CD14-positive monocyte (primary cell): ENCODE measurements around the gene GRIK3. TPM values are rescaled to one million over a fixed set of nuclear protein-coding genes. Genes with fewer than 3 reads are reported as not detected.

Source experiments
- DNase-seq, 3 donors: peaks; one replicate each; pipeline ENCODE4 v3.0.0-alpha.2; 2011 to 2022
- H2AFZ ChIP-seq: 2 replicates; pipeline ENCODE4 v1.6.0; 2012; ENCODE audit warnings: mild to moderate bottlenecking, low read depth, low read length, inconsistent platforms; ENCODE audit not compliant: insufficient read depth, poor library complexity, severe bottlenecking
- H3K27ac ChIP-seq, 2 donors: 1 replicate in 1 of 2; 2 replicates in 1 of 2; pipeline ENCODE4 v1.5.1; 2012 to 2013; ENCODE audit warnings: low read length in 2 of 2, control low read depth in 1 of 2, inconsistent platforms in 1 of 2, low read depth in 1 of 2, mild to moderate bottlenecking in 1 of 2
- H3K27me3 ChIP-seq, 2 donors: one replicate each; pipeline versions ENCODE4 v1.6.0 to v1.6.1; 2011 to 2013; ENCODE audit warnings: low read length in 2 of 2; ENCODE audit not compliant: control insufficient read depth in 2 of 2, insufficient read depth in 2 of 2
- H3K36me3 ChIP-seq, 2 donors: replicated peaks in 1 of 2; 1 replicate in 1 of 2; 2 replicates in 1 of 2; pipeline versions ENCODE4 v1.5.1 to v1.6.1; 2012 to 2013; ENCODE audit warnings: low read length in 2 of 2, control low read depth in 1 of 2, inconsistent platforms in 1 of 2, mild to moderate bottlenecking in 1 of 2; ENCODE audit not compliant: insufficient read depth in 2 of 2, control insufficient read depth in 1 of 2
- H3K4me1 ChIP-seq, 2 donors: 1 replicate in 1 of 2; 2 replicates in 1 of 2; pipeline versions ENCODE4 v1.5.1 to v1.6.1; 2012 to 2013; ENCODE audit warnings: low read length in 2 of 2, control low read depth in 1 of 2, inconsistent platforms in 1 of 2, mild to moderate bottlenecking in 1 of 2, moderate library complexity in 1 of 2; ENCODE audit not compliant: insufficient read depth in 2 of 2, control insufficient read depth in 1 of 2
- H3K4me2 ChIP-seq: replicated peaks from 2 replicates; pipeline ENCODE3; 2012; ENCODE audit warnings: low read length, moderate library complexity, mild to moderate bottlenecking; ENCODE audit not compliant: poor library complexity, severe bottlenecking; ENCODE audit errors: extremely low read depth
- H3K4me3 ChIP-seq, 3 experiments: fragments of 200-600 bp in 1 of 3; sonication (generic) in 1 of 3; replicated peaks in 1 of 3; 1 replicate in 2 of 3; 2 replicates in 1 of 3; pipeline ENCODE4 v1.5.1; 2011 to 2013; ENCODE audit warnings: low read length in 3 of 3, mild to moderate bottlenecking in 3 of 3, control low read depth in 2 of 3, low read depth in 2 of 3, inconsistent platforms in 1 of 3, moderate library complexity in 1 of 3
- H3K79me2 ChIP-seq: 2 replicates; pipeline ENCODE4 v1.6.0; 2012; ENCODE audit warnings: mild to moderate bottlenecking, control low read depth, inconsistent platforms, low read length, moderate library complexity; ENCODE audit not compliant: insufficient read depth
- H3K9ac ChIP-seq: 2 replicates; pipeline ENCODE4 v1.6.0; 2017; ENCODE audit warnings: low read length, mild to moderate bottlenecking; ENCODE audit not compliant: insufficient read depth, poor library complexity, severe bottlenecking
- H3K9me3 ChIP-seq, 2 donors: replicated peaks in 1 of 2; 1 replicate in 1 of 2; 2 replicates in 1 of 2; pipeline versions ENCODE4 v1.5.1 to v1.6.1; 2012 to 2013; ENCODE audit warnings: low read length in 2 of 2, control low read depth in 1 of 2; ENCODE audit not compliant: control insufficient read depth in 1 of 2, insufficient read depth in 1 of 2
- H4K20me1 ChIP-seq: 2 replicates; pipeline ENCODE4 v1.6.0; 2012; ENCODE audit warnings: mild to moderate bottlenecking, low read length, control low read depth, moderate library complexity; ENCODE audit not compliant: insufficient read depth
- H3K27ac Mint-ChIP-seq, 7 donors: one replicate each; pipeline ENCODE4 v1.8.0; 2020; ENCODE audit warnings: mild to moderate bottlenecking in 7 of 7, mixed read lengths in 7 of 7, moderate library complexity in 6 of 7, inconsistent platforms in 2 of 7
- H3K27me3 Mint-ChIP-seq, 3 donors: one replicate each; pipeline ENCODE4 v1.8.0; 2021 to 2022; ENCODE audit warnings: low read depth in 3 of 3, mild to moderate bottlenecking in 3 of 3, mixed read lengths in 3 of 3, moderate library complexity in 3 of 3, inconsistent platforms in 1 of 3
- H3K36me3 Mint-ChIP-seq, 2 donors: one replicate each; pipeline ENCODE4 v1.8.0; 2020; ENCODE audit warnings: mixed read lengths in 2 of 2, inconsistent platforms in 1 of 2, mild to moderate bottlenecking in 1 of 2
- H3K4me1 Mint-ChIP-seq: one replicate; pipeline ENCODE4 v1.8.0; 2020; ENCODE audit warnings: mild to moderate bottlenecking, mixed read lengths
- H3K4me3 Mint-ChIP-seq, 2 donors: one replicate each; pipeline ENCODE4 v1.8.0; 2020; ENCODE audit warnings: mild to moderate bottlenecking in 2 of 2, mixed read lengths in 2 of 2, moderate library complexity in 1 of 2
- H3K9me3 Mint-ChIP-seq, 7 donors: one replicate each; pipeline ENCODE4 v1.8.0; 2020 to 2022; ENCODE audit warnings: mixed read lengths in 7 of 7, mild to moderate bottlenecking in 6 of 7, moderate library complexity in 6 of 7, inconsistent platforms in 2 of 7
- WGBS: methylation state at CpG from one replicate; pipeline ENCODE4 v1.1.5; 2013; ENCODE audit warnings: missing lambda C conversion rate; ENCODE audit not compliant: insufficient coverage; 5-methylcytosine and 5-hydroxymethylcytosine counted together
- intact Hi-C, 2 donors: fragments of 100-400 bp; cut with micrococcal nuclease; formaldehyde crosslinking; loops; one replicate each; pipeline versions ENCODE4 v1.15.0 to v1.15.1; 2023
- polyA plus RNA-seq, 3 donors: library from polyadenylated mRNA; depleted of rRNA in 1 of 3; unstranded in 2 of 3; stranded (reverse) in 1 of 3; fragments of 300-500 nt in 2 of 3; fragments of >200 nt in 1 of 3; fragmentation: Illumina TruSeq in 2 of 3; gene quantifications; 1 replicate in 2 of 3; 2 replicates in 1 of 3; pipeline ENCODE4 v1.2.3, GENCODE V29; 2012 to 2021
- TF ChIP-seq, protein P1 (sequence below): fragments of 200-600 bp; IDR thresholded peaks from one replicate; pipeline ENCODE4 v1.8.0; 2022; ENCODE audit warnings: antibody characterized with exemption, mild to moderate bottlenecking

GRIK3 gene
- polyA plus RNA-seq, 3 donors = not detected

GRCh38 chr1:36762174-36762573 lies 272.1 kb downstream of the GRIK3 start:
- Histone ChIP-seq H3K27me3 (no peaks in the 10 kb centered on the region), H3K4me1 (no peaks in the 10 kb centered on the region), H3K4me3 (no peak overlapping the region), H3K36me3 (no peaks in the 10 kb centered on the region), H3K9ac (no peak overlapping the region), H3K79me2 (no peaks in the 10 kb centered on the region), H4K20me1 (no peaks in the 10 kb centered on the region), H2AFZ (no peak overlapping the region), H3K27ac (no peak overlapping the region), H3K9me3 (peaks cover 0 to 3% of the 10 kb centered on the region in 2 donors), H3K4me2 (no peak overlapping the region)
- Mint-ChIP-seq H3K27me3 (peaks cover 0 to 3% (median 3%) of the 10 kb centered on the region in 3 donors), H3K4me1 (no peaks in the 10 kb centered on the region), H3K27ac (no peak overlapping the region), H3K9me3 (peaks cover 0 to 6% (median 3%) of the 10 kb centered on the region in 7 donors), H3K4me3 (no peak overlapping the region), H3K36me3 (no peaks in the 10 kb centered on the region)
- intact Hi-C loops = no loop called here
- TF ChIP-seq, protein P1, sequence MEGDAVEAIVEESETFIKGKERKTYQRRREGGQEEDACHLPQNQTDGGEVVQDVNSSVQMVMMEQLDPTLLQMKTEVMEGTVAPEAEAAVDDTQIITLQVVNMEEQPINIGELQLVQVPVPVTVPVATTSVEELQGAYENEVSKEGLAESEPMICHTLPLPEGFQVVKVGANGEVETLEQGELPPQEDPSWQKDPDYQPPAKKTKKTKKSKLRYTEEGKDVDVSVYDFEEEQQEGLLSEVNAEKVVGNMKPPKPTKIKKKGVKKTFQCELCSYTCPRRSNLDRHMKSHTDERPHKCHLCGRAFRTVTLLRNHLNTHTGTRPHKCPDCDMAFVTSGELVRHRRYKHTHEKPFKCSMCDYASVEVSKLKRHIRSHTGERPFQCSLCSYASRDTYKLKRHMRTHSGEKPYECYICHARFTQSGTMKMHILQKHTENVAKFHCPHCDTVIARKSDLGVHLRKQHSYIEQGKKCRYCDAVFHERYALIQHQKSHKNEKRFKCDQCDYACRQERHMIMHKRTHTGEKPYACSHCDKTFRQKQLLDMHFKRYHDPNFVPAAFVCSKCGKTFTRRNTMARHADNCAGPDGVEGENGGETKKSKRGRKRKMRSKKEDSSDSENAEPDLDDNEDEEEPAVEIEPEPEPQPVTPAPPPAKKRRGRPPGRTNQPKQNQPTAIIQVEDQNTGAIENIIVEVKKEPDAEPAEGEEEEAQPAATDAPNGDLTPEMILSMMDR = no peak
- DNase-seq = no peak
- 92% methylated on average over 2 of the region's 3 CpGs for WGBS

DNA sequence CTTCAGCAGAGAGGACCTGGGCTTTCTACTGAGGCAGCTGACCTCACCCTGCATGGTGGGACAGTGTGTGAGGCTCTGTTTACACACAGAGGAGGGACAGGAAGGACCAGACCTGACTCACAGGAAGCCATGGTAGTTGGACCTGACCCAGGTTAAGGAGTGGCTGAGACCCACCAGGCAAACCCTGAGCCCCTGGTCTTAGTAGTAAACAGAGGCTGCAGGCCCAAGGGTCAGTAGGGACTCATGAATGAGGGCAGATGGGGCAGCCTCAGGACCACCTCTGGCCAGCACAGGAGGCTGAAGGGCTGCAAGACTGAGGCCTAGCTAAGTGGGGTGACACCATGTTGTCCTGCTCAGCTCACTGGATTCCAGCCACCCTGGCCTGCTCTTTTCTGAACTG lies 273.2 kb downstream of the GRIK3 start:
- Histone ChIP-seq H3K4me1 (no peaks in the 10 kb centered on the region), H3K4me2 (no peak overlapping the region), H3K27ac (no peak overlapping the region), H3K79me2 (no peaks in the 10 kb centered on the region), H3K36me3 (no peaks in the 10 kb centered on the region), H2AFZ (no peak overlapping the region), H3K4me3 (no peak overlapping the region), H3K27me3 (no peaks in the 10 kb centered on the region), H4K20me1 (no peaks in the 10 kb centered on the region), H3K9me3 (peaks cover 0 to 3% of the 10 kb centered on the region in 2 donors), H3K9ac (no peak overlapping the region)
- Mint-ChIP-seq H3K4me3 (no peak overlapping the region), H3K36me3 (no peaks in the 10 kb centered on the region), H3K9me3 (peaks cover 0 to 7% (median 3%) of the 10 kb centered on the region in 7 donors), H3K4me1 (no peaks in the 10 kb centered on the region), H3K27me3 (peaks cover 2 to 3% (median 3%) of the 10 kb centered on the region in 3 donors), H3K27ac (peak overlapping the region in 1 of 7 donors; percentile 27)
- no peak for DNase-seq
- intact Hi-C loops = no loop called here
- TF ChIP-seq, protein P1 = no peak
